Measurements from ENCODE around the gene CXorf58.

The CXorf58 gene

DNA sequence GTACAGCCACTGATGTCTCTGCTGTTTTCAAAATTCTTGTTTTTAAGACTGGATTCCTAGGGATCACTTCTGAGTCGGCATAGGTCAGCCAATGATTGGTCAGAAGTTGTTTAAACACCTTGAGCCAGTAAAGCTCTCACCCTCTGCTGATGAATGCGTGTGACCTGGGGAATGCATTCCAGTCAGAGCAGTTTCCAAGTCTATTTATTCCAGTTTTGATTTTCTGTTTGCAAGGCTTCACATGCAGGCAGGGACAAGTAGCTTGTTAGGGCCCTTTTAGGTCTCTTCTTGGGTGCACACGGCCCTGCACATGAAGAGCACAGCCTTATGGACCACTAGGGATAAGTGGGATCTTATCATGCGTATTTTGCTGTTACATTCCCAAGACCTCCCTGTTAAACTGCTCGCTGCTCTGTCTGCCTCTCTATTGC lies 72.2 kb downstream of the CXorf58 start:
- no peak overlapping the region for H2AFZ ChIP-seq (ENCODE audit: low read depth, low read length, severe bottlenecking)
- no peaks in the 10 kb centered on the region for H3K79me2 ChIP-seq (ENCODE audit: insufficient read depth, low read length)
- no peaks in the 10 kb centered on the region for H3K9me2 ChIP-seq (replicated peaks; ENCODE audit: insufficient read depth, low read length)
- no peak overlapping the region for H3K4me3 ChIP-seq (ENCODE audit: insufficient read depth, low read length, poor library complexity, severe bottlenecking)
- H4K20me1 ChIP-seq (ENCODE audit: low read depth, low read length) = no peaks in the 10 kb centered on the region
- H3K9me3 ChIP-seq (ENCODE audit: insufficient read depth, low read length) = no peaks in the 10 kb centered on the region
- TF ChIP-seq, protein P1, sequence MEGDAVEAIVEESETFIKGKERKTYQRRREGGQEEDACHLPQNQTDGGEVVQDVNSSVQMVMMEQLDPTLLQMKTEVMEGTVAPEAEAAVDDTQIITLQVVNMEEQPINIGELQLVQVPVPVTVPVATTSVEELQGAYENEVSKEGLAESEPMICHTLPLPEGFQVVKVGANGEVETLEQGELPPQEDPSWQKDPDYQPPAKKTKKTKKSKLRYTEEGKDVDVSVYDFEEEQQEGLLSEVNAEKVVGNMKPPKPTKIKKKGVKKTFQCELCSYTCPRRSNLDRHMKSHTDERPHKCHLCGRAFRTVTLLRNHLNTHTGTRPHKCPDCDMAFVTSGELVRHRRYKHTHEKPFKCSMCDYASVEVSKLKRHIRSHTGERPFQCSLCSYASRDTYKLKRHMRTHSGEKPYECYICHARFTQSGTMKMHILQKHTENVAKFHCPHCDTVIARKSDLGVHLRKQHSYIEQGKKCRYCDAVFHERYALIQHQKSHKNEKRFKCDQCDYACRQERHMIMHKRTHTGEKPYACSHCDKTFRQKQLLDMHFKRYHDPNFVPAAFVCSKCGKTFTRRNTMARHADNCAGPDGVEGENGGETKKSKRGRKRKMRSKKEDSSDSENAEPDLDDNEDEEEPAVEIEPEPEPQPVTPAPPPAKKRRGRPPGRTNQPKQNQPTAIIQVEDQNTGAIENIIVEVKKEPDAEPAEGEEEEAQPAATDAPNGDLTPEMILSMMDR (IDR thresholded peaks at IDR 0.05; ENCODE audit: insufficient read depth, low read length, poor library complexity, severe bottlenecking) = no peak
- no peak for TF ChIP-seq EZH2phosphoT487 (conservative IDR thresholded peaks at IDR 0.05; ENCODE audit: low read length)
- no peak overlapping the region for H3K4me2 ChIP-seq (ENCODE audit: low read depth, low read length, poor library complexity, severe bottlenecking)
- no peak overlapping the region for H3K9ac ChIP-seq (ENCODE audit: low read length)
- H3F3A ChIP-seq (ENCODE audit: insufficient read depth) = no peaks in the 10 kb centered on the region
- H3K27ac ChIP-seq (ENCODE audit: low read depth, low read length) = no peak overlapping the region
- no peaks in the 10 kb centered on the region; the same call in 1 of the 2 replicates for H3K36me3 ChIP-seq (ENCODE audit: low read length)
- no peaks in the 10 kb centered on the region for H3K27me3 ChIP-seq (ENCODE audit: low read length)

DNA sequence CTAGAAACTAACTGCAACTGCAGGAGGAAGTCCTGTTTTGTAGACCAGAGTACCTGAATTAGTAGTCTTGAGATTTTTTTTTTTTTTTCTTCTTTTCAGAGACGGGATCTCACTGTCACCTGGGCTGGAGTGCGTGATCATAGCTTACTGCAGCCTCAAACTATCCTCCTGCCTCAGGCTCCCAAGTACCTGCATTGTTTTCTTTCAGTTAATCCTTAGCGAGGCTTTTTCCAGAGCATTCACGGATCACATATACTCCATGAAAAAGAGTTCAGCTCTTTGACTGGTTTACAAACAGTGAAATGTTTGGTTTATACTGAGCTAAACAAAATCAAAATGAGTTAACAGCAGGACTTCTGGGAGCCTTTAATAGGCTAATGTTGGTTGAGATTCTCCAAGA lies 73.4 kb downstream of the CXorf58 start:
- Histone ChIP-seq H3F3A (ENCODE audit: insufficient read depth) (no peaks in the 10 kb centered on the region), H3K9me2 (replicated peaks; ENCODE audit: insufficient read depth, low read length) (no peaks in the 10 kb centered on the region), H2AFZ (ENCODE audit: low read depth, low read length, severe bottlenecking) (no peak overlapping the region), H3K9me3 (ENCODE audit: insufficient read depth, low read length) (no peaks in the 10 kb centered on the region), H4K20me1 (ENCODE audit: low read depth, low read length) (no peaks in the 10 kb centered on the region), H3K36me3 (ENCODE audit: low read length) (peaks cover 2% of the 10 kb centered on the region; the same call in 1 of the 2 replicates), H3K4me3 (ENCODE audit: insufficient read depth, low read length, poor library complexity, severe bottlenecking) (no peak overlapping the region), H3K9ac (ENCODE audit: low read length) (no peak overlapping the region), H3K27ac (ENCODE audit: low read depth, low read length) (no peak overlapping the region), H3K79me2 (ENCODE audit: insufficient read depth, low read length) (0 out of 2 replicates have a peak, but pooled peaks cover 3% of the 10 kb centered on the region), H3K4me2 (ENCODE audit: low read depth, low read length, poor library complexity, severe bottlenecking) (no peak overlapping the region), H3K27me3 (ENCODE audit: low read length) (no peaks in the 10 kb centered on the region)
- no peak for TF ChIP-seq EZH2phosphoT487 (conservative IDR thresholded peaks at IDR 0.05; ENCODE audit: low read length)
- TF ChIP-seq, protein P1 (IDR thresholded peaks at IDR 0.05; ENCODE audit: insufficient read depth, low read length, poor library complexity, severe bottlenecking) = no peak

DNA sequence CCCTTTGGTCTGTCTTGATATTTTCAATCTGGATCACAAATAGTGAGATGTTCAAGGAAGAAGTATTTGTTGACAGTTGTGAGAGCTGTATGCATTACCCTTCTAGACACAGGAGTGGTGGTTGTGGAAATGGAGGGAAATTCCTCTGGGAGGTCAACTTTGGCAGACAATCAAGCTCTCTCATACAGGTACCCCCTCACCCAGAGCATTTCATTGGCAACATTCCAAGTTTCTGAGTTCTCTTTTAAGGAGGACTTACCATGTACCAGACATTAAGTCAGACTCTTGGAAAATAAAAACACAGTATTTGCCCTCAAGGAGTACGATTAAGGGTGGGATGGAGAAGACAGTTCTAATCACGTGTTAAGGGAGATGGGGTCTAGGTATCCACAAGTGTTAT lies 73.9 kb downstream of the CXorf58 start:
- no peaks in the 10 kb centered on the region for H4K20me1 ChIP-seq (ENCODE audit: low read depth, low read length)
- H3K9me2 ChIP-seq (replicated peaks; ENCODE audit: insufficient read depth, low read length) = no peaks in the 10 kb centered on the region
- H3K79me2 ChIP-seq (ENCODE audit: insufficient read depth, low read length) = 0 out of 2 replicates have a peak, but pooled peaks cover 8% of the 10 kb centered on the region
- H3K4me2 ChIP-seq (ENCODE audit: low read depth, low read length, poor library complexity, severe bottlenecking) = no peak overlapping the region
- no peaks in the 10 kb centered on the region for H3K9me3 ChIP-seq (ENCODE audit: insufficient read depth, low read length)
- H3K36me3 ChIP-seq (ENCODE audit: low read length) = peaks cover 2% of the 10 kb centered on the region; the same call in 1 of the 2 replicates
- H2AFZ ChIP-seq (ENCODE audit: low read depth, low read length, severe bottlenecking) = no peak overlapping the region
- no peak overlapping the region for H3K4me3 ChIP-seq (ENCODE audit: insufficient read depth, low read length, poor library complexity, severe bottlenecking)
- H3K9ac ChIP-seq (ENCODE audit: low read length) = no peak overlapping the region
- TF ChIP-seq, protein P1 (IDR thresholded peaks at IDR 0.05; ENCODE audit: insufficient read depth, low read length, poor library complexity, severe bottlenecking) = no peak
- no peak for TF ChIP-seq EZH2phosphoT487 (conservative IDR thresholded peaks at IDR 0.05; ENCODE audit: low read length)
- H3K27ac ChIP-seq (ENCODE audit: low read depth, low read length) = no peak overlapping the region
- H3F3A ChIP-seq (ENCODE audit: insufficient read depth) = no peaks in the 10 kb centered on the region
- H3K27me3 ChIP-seq (ENCODE audit: low read length) = no peaks in the 10 kb centered on the region
